ENCODE results near the gene ABCA1. TPM values are rescaled to one million over a fixed set of nuclear protein-coding genes. Genes with fewer than 3 reads are reported as not detected.

ABCA1 gene
- total and polyA plus RNA-seq, 10 of the 15 experiments (the other 5 are each of a cell fraction or from before 2014, with no cell fraction given): 0.01 to 0.56 (median 0.16) TPM

GRCh38 chr9:104795857-104796256 is 132.1 kb downstream of the ABCA1 start (continued):
- TF ChIP-seq ZNF687 (IDR thresholded peaks at IDR 0.05) (no peak), FOXK2 (IDR thresholded peaks at IDR 0.05) (no peak), CEBPZ (IDR thresholded peaks at IDR 0.05; ENCODE audit: low read depth, low read length) (no peak), STAT1 (conservative IDR thresholded peaks at IDR 0.05) (no peak), BCLAF1 (IDR thresholded peaks at IDR 0.05) (no peak), NFIC (IDR thresholded peaks at IDR 0.05; ENCODE audit: low read depth, low read length) (no peak)
